ENCODE results near the gene FREY1. TPM values are rescaled to one million over a fixed set of nuclear protein-coding genes. Genes with fewer than 3 reads are reported as not detected.

Gene FREY1
- total and polyA plus RNA-seq, 2 of the 4 experiments (the other 2 are of a cell fraction) = 0.21 TPM; not detected in 1

DNA sequence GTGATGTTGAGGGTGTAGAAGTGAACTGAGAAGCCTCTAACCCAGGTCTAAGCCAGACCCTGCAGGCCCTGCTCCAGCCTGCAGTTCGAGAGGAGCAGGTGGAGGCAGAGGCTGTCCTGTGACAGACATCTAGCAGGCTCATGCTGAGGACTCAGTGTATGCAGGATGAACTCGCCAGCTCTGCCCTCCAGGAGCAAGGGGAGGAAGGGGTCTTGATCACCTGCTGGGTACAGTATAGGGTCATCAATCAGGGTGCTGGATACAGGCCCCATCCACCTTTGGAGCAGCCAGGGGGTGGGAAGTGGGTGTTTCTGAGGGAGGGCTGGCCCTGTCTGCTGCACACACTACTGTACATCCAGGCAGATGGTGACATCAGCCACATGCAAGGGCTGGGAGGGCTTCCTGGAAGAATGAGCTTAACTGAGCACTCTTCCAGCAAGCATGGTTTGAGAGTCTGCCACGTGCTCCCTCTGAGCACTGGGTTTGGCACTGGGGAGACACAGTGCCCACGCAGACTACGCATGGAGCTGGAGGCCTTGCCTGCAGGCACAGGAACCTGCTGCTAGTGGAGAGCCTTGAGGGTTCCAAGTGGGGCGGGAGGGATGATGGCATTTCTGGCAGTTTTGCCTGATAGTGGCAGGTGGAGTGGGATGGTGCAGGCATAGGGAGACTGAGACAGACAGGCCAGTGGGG, 12.4 kb downstream of the FREY1 start:
- Histone ChIP-seq H4K91ac (ENCODE audit: insufficient read depth, low read depth, low read length) (no peak overlapping the region), H3K9me1 (ENCODE audit: insufficient read depth, low read length) (no peaks in the 10 kb centered on the region; the same call in 1 of the 2 replicates), H3K4me3 (ENCODE audit: insufficient read depth, low read depth, low read length) (no peak overlapping the region), H4K5ac (ENCODE audit: low read depth, low read length) (no peak overlapping the region), H3K79me1 (ENCODE audit: low read depth in 1 of 2, low read length in 2 of 2) (no peaks in the 10 kb centered on the region), H2BK5ac (ENCODE audit: low read depth, low read length, poor library complexity, severe bottlenecking) (no peak overlapping the region), H4K20me1 (ENCODE audit: insufficient read depth, low read length) (peaks cover 5% of the 10 kb centered on the region; the same call in 1 of the 2 replicates), H2BK120ac (ENCODE audit: low read depth, low read length) (no peak overlapping the region), H2BK20ac (ENCODE audit: low read depth, low read length) (no peak overlapping the region), H2AK9ac (replicated peaks; ENCODE audit: low read depth, low read length, poor library complexity) (no peak overlapping the region), H3K14ac (replicated peaks; ENCODE audit: low read depth, low read length) (no peak overlapping the region), H3K4me2 (ENCODE audit: low read depth, low read length) (no peak overlapping the region), H3K4ac (ENCODE audit: low read depth, low read length) (no peak overlapping the region), H2BK15ac (ENCODE audit: low read depth, low read length) (no peak overlapping the region), H3K36me3 (ENCODE audit: control insufficient read depth, insufficient read depth, low read length) (no peaks in the 10 kb centered on the region), H3K9ac (ENCODE audit: low read depth, low read length) (no peak overlapping the region), H2AK5ac (ENCODE audit: low read depth, low read length) (no peak overlapping the region), H3K18ac (ENCODE audit: low read depth, low read length) (no peak overlapping the region), H3K27me3 (ENCODE audit: control insufficient read depth, insufficient read depth, low read length) (peaks cover 49% of the 10 kb centered on the region), H2AFZ (replicated peaks; ENCODE audit: low read length, poor library complexity) (no peak overlapping the region), H3K23ac (ENCODE audit: low read depth, low read length) (no peak overlapping the region), H3K27ac (ENCODE audit: insufficient read depth, low read length) (no peak overlapping the region), H3K9me3 (ENCODE audit: control insufficient read depth, insufficient read depth, low read length) (no peaks in the 10 kb centered on the region), H4K8ac (ENCODE audit: low read depth in 2 of 2, low read length in 2 of 2) (no peak overlapping the region), H3K4me1 (ENCODE audit: control insufficient read depth, insufficient read depth, low read length) (no peaks in the 10 kb centered on the region), H3K56ac (ENCODE audit: extremely low read depth, insufficient read depth, low read length) (no peak overlapping the region)
- no peak for DNase-seq
- WGBS, 2 experiments (ENCODE audit: extremely low coverage in 2 of 2, insufficient read length in 1 of 2) = 21% methylated on average over 3 of the region's 6 CpGs; no CpG with 5 or more reads in 1 of the 2 experiments
- intact Hi-C loops (cut with micrococcal nuclease) (no loop called here), dilution Hi-C loops (cut with HindIII; ENCODE audit: low sequenced_read_pairs, unreplicated experiment) (no loop called here), in situ Hi-C loops (cut with MboI; ENCODE audit: low sequenced_read_pairs) (no loop called here)
- ChIA-PET POLR2A (ENCODE audit: unreplicated experiment) (no interaction called here), CTCF (no interaction called here)
- no peak for ATAC-seq (ENCODE audit: low read depth)
- TF ChIP-seq SMC3 (IDR thresholded peaks at IDR 0.05; ENCODE audit: low read depth, low read length) (no peak), MXI1 (IDR thresholded peaks at IDR 0.05; ENCODE audit: borderline replicate concordance, low read depth, low read length) (no peak), POLR2A (IDR thresholded peaks at IDR 0.05; ENCODE audit: low read depth, low read length) (no peak), RCOR1 (IDR thresholded peaks at IDR 0.05; ENCODE audit: insufficient replicate concordance, low read length) (no peak), MAFK (IDR thresholded peaks at IDR 0.05; ENCODE audit: low read depth, low read length) (no peak), RAD21 (IDR thresholded peaks at IDR 0.05; ENCODE audit: low read length) (no peak), BHLHE40 (IDR thresholded peaks at IDR 0.05; ENCODE audit: low read depth, low read length) (no peak), MAZ (IDR thresholded peaks at IDR 0.05; ENCODE audit: borderline replicate concordance, low read depth, low read length) (no peak), FOS (IDR thresholded peaks at IDR 0.05; ENCODE audit: low read depth, low read length) (no peak)
- TF ChIP-seq, protein P1, sequence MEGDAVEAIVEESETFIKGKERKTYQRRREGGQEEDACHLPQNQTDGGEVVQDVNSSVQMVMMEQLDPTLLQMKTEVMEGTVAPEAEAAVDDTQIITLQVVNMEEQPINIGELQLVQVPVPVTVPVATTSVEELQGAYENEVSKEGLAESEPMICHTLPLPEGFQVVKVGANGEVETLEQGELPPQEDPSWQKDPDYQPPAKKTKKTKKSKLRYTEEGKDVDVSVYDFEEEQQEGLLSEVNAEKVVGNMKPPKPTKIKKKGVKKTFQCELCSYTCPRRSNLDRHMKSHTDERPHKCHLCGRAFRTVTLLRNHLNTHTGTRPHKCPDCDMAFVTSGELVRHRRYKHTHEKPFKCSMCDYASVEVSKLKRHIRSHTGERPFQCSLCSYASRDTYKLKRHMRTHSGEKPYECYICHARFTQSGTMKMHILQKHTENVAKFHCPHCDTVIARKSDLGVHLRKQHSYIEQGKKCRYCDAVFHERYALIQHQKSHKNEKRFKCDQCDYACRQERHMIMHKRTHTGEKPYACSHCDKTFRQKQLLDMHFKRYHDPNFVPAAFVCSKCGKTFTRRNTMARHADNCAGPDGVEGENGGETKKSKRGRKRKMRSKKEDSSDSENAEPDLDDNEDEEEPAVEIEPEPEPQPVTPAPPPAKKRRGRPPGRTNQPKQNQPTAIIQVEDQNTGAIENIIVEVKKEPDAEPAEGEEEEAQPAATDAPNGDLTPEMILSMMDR (conservative IDR thresholded peaks at IDR 0.05; ENCODE audit: low read depth, low read length) = no peak
- no TSS peak for BruUV-seq (replicated peaks)
